B cell (primary cell): ENCODE data around the gene CYP27B1. TPM values are rescaled to one million over a fixed set of nuclear protein-coding genes. Genes with fewer than 3 reads are reported as not detected.
A peak's percentile ranks its signal among the peaks of the same experiment; 100 is the strongest.

Experiments used
- ATAC-seq: fragments of 200-7000 bp; cut with Tn5 transposase; one replicate; pipeline ENCODE4 v1.10.0; 2021; ENCODE audit warnings: low read depth, mild to moderate bottlenecking, moderate number of reproducible peaks, moderate library complexity
- CTCF ChIA-PET: fragments of 350-600 bp; sonication (Branson Sonifier 250); formaldehyde crosslinking; loops from one replicate; lab custom pipeline; 2021; ENCODE audit warnings: antibody characterized with exemption, inconsistent platforms; lab: Charles Lee
- POLR2A ChIA-PET: fragments of 350-600 bp; sonication (Branson Sonifier 250); formaldehyde crosslinking; loops from one replicate; lab custom pipeline; 2021; ENCODE audit warnings: antibody characterized with exemption; lab: Charles Lee
- DNase-seq: peaks from one replicate; pipeline ENCODE4 v3.0.0; 2013
- H2AFZ ChIP-seq: 2 replicates; pipeline ENCODE4 v1.6.1; 2012; ENCODE audit warnings: mild to moderate bottlenecking, low read depth, low read length; ENCODE audit not compliant: insufficient read depth, poor library complexity, severe bottlenecking
- H3K27ac ChIP-seq, 2 donors: 1 replicate in 1 of 2; 2 replicates in 1 of 2; pipeline ENCODE4 v1.5.1; 2012 to 2013; ENCODE audit warnings: low read length in 2 of 2, mild to moderate bottlenecking in 2 of 2, moderate library complexity in 1 of 2
- H3K27me3 ChIP-seq, 4 experiments: fragments of 200-600 bp in 1 of 4; sonication (generic) in 1 of 4; replicated peaks in 1 of 4; 1 replicate in 2 of 4; 2 replicates in 2 of 4; pipeline versions ENCODE4 v1.6.1 to v1.7.0; 2013 to 2016; ENCODE audit warnings: low read length in 3 of 4, mild to moderate bottlenecking in 2 of 4, mixed read lengths in 1 of 4, moderate library complexity in 1 of 4; ENCODE audit not compliant: insufficient read depth in 4 of 4, control insufficient read depth in 3 of 4; ENCODE audit errors: control extremely low read depth in 1 of 4
- H3K36me3 ChIP-seq, 2 experiments: replicated peaks in 1 of 2; 1 replicate in 1 of 2; 2 replicates in 1 of 2; pipeline versions ENCODE4 v1.6.1 to v1.7.1; 2013; ENCODE audit warnings: low read length in 1 of 2; ENCODE audit not compliant: insufficient read depth in 2 of 2, control insufficient read depth in 1 of 2; ENCODE audit errors: control extremely low read depth in 1 of 2, extremely low read depth in 1 of 2
- H3K4me1 ChIP-seq, 2 donors: fragments of 200-600 bp in 1 of 2; sonication (generic) in 1 of 2; 1 replicate in 1 of 2; 2 replicates in 1 of 2; pipeline versions ENCODE4 v1.5.1 to v1.6.1; 2013 to 2017; ENCODE audit warnings: low read length in 2 of 2; ENCODE audit not compliant: control insufficient read depth in 2 of 2, insufficient read depth in 2 of 2
- H3K4me2 ChIP-seq: replicated peaks from 2 replicates; pipeline ENCODE3; 2012; ENCODE audit warnings: mild to moderate bottlenecking, low read depth, low read length; ENCODE audit not compliant: poor library complexity, severe bottlenecking
- H3K4me3 ChIP-seq, 5 experiments: fragments of 200-600 bp in 1 of 5; sonication (generic) in 1 of 5; 1 replicate in 3 of 5; 2 replicates in 2 of 5; pipeline versions ENCODE4 v1.5.1 to v1.7.0; 2011 to 2016; ENCODE audit warnings: low read length in 4 of 5, mild to moderate bottlenecking in 4 of 5, low read depth in 2 of 5, control low read depth in 1 of 5, moderate library complexity in 1 of 5; ENCODE audit not compliant: insufficient read depth in 1 of 5; ENCODE audit errors: control extremely low read depth in 1 of 5, extremely low read depth in 1 of 5
- H3K79me2 ChIP-seq: fragments of 200-600 bp; sonication (generic); one replicate; pipeline ENCODE4 v1.6.0; 2016; ENCODE audit warnings: low read length; ENCODE audit not compliant: control insufficient read depth, insufficient read depth
- H3K9ac ChIP-seq: fragments of 200-600 bp; sonication (generic); 2 replicates; pipeline ENCODE4 v1.6.1; 2017; ENCODE audit warnings: mild to moderate bottlenecking, low read length, moderate library complexity
- H3K9me3 ChIP-seq, 3 donors: one replicate each; pipeline versions ENCODE4 v1.6.1 to v1.7.1; 2013; ENCODE audit warnings: low read length in 2 of 3; ENCODE audit not compliant: control insufficient read depth in 2 of 3, insufficient read depth in 1 of 3; ENCODE audit errors: control extremely low read depth in 1 of 3
- H4K20me1 ChIP-seq: 2 replicates; pipeline ENCODE4 v1.6.0; 2012; ENCODE audit warnings: mild to moderate bottlenecking, low read length; ENCODE audit not compliant: insufficient read depth, control insufficient read depth, poor library complexity, severe bottlenecking
- H3K27ac Mint-ChIP-seq: one replicate; pipeline ENCODE4 v1.8.0; 2021; ENCODE audit warnings: mixed read lengths
- H3K27me3 Mint-ChIP-seq: one replicate; pipeline ENCODE4 v1.8.0; 2021; ENCODE audit warnings: mixed read lengths
- H3K4me1 Mint-ChIP-seq: one replicate; pipeline ENCODE4 v1.8.0; 2021; ENCODE audit warnings: mixed read lengths
- H3K4me3 Mint-ChIP-seq: one replicate; pipeline ENCODE4 v1.8.0; 2021; ENCODE audit warnings: mixed read lengths
- H3K9me3 Mint-ChIP-seq: one replicate; pipeline ENCODE4 v1.8.0; 2022; ENCODE audit warnings: mixed read lengths; ENCODE audit not compliant: insufficient read depth
- CTCF ChIP-seq: fragments of 200-600 bp; IDR thresholded peaks from one replicate; pipeline ENCODE4 v1.8.0; 2022; ENCODE audit warnings: antibody characterized with exemption, mild to moderate bottlenecking
- EZH2 ChIP-seq: IDR thresholded peaks from 2 replicates; pipeline ENCODE4 v1.6.1; 2012; ENCODE audit warnings: borderline replicate concordance, low read depth, mild to moderate bottlenecking, moderate library complexity, low read length; ENCODE audit not compliant: insufficient read depth, poor library complexity, severe bottlenecking
- WGBS: methylation state at CpG from one replicate; pipeline ENCODE4 v1.1.5; 2013; ENCODE audit warnings: missing lambda C conversion rate; ENCODE audit not compliant: insufficient coverage; 5-methylcytosine and 5-hydroxymethylcytosine counted together
- intact Hi-C: fragments of 100-400 bp; cut with micrococcal nuclease; formaldehyde crosslinking; loops from one replicate; pipeline ENCODE4 v1.10.0; 2022
- polyA plus RNA-seq: library from polyadenylated mRNA; depleted of rRNA; stranded (reverse); fragments of >200 nt; gene quantifications from 2 replicates; pipeline ENCODE4 v1.2.3, GENCODE V29; 2012
- total RNA-seq, 2 donors: library from RNA; stranded (reverse); fragments of 120-200 nt in 1 of 2; gene quantifications; 1 replicate in 1 of 2; 2 replicates in 1 of 2; pipeline versions ENCODE4 v1.2.3 to v1.2.4, GENCODE V29; 2013 to 2022

The CYP27B1 gene
- total and polyA plus RNA-seq, 2 donors (not counting 1 experiment from before 2014, with no cell fraction given): 0.66 to 0.79 TPM

- peaks cover 0 to 38% (median 26%) of the 10 kb centered on the region in 4 experiments for H3K27me3 ChIP-seq
- peak overlapping the region; percentile 87 for H3K4me2 ChIP-seq
- intact Hi-C loops: loop anchor here (1.0 kb wide), 1 partner anchor 9 kb away; no protein-coding TSS in a partner anchor
- no peak overlapping the region for H3K27ac ChIP-seq
- ChIA-PET POLR2A (interaction anchor here (1.1 kb wide), 1 partner anchor 9 kb away, joined by 4 read pairs; no protein-coding TSS in a partner anchor), CTCF (interaction anchor here (0.5 to 3.0 kb wide), 6 partner anchors 9 to 140 kb away, joined by 3 to 37 read pairs (median 4); no protein-coding TSS in a partner anchor)
- H2AFZ ChIP-seq: peak overlapping the region; percentile 77
- Mint-ChIP-seq H3K27ac (no peak overlapping the region), H3K4me3 (peak overlapping the region; percentile 93), H3K27me3 (peaks cover 24% of the 10 kb centered on the region), H3K4me1 (peaks cover 32% of the 10 kb centered on the region), H3K9me3 (no peaks in the 10 kb centered on the region)
- H3K9me3 ChIP-seq: peaks cover 0 to 13% (median 0%) of the 10 kb centered on the region in 3 donors
- peaks cover 0 to 12% of the 10 kb centered on the region in 2 experiments for H3K36me3 ChIP-seq
- H3K4me1 ChIP-seq: peaks cover 29 to 32% of the 10 kb centered on the region in 2 donors
- H3K9ac ChIP-seq: peak overlapping the region; percentile 64
- peaks cover 38% of the 10 kb centered on the region for H3K79me2 ChIP-seq
- peak overlapping the region; percentile 22 to 63 (median 58) for H3K4me3 ChIP-seq
- H4K20me1 ChIP-seq: peaks cover 38% of the 10 kb centered on the region
- 1% methylated on average over 59 of the region's 60 CpGs for WGBS
- peak; percentile 57 for TF ChIP-seq CTCF
- peak; percentile 98 for TF ChIP-seq EZH2
- DNase-seq (peak; percentile 68), ATAC-seq (peak; percentile 78)
Measured at GRCh38 chr12:57765003-57765697, 1.7 kb downstream of the CYP27B1 start.

GRCh38 chr12:57764662-57765002 lies 2.2 kb downstream of the CYP27B1 start:
- no peak for DNase-seq
- ChIA-PET CTCF (interaction anchor here (1.0 to 2.6 kb wide), 2 partner anchors 9 to 141 kb away, joined by 3 to 13 read pairs; no protein-coding TSS in a partner anchor), POLR2A (no interaction called here)
- WGBS: 20% methylated on average over 17 of the region's 17 CpGs
- peaks cover 32 to 35% of the 10 kb centered on the region in 2 donors for H3K4me1 ChIP-seq
- TF ChIP-seq CTCF: no peak
- TF ChIP-seq EZH2: no peak
- ATAC-seq: peak; percentile 4
- peaks cover 0 to 13% (median 0%) of the 10 kb centered on the region in 3 donors for H3K9me3 ChIP-seq
- Mint-ChIP-seq H3K4me1 (peaks cover 37% of the 10 kb centered on the region), H3K27me3 (peaks cover 24% of the 10 kb centered on the region), H3K27ac (no peak overlapping the region), H3K9me3 (no peaks in the 10 kb centered on the region), H3K4me3 (peak overlapping the region; percentile 93)
- H3K9ac ChIP-seq: peak overlapping the region; percentile 64
- peak overlapping the region; percentile 87 for H3K4me2 ChIP-seq
- peak overlapping the region; percentile 77 for H2AFZ ChIP-seq
- H3K4me3 ChIP-seq: peak overlapping the region; percentile 22 to 63 (median 58)
- peaks cover 0 to 38% (median 26%) of the 10 kb centered on the region in 4 experiments for H3K27me3 ChIP-seq
- peaks cover 43% of the 10 kb centered on the region for H3K79me2 ChIP-seq
- intact Hi-C loops: loop anchor here (1.0 kb wide), 1 partner anchor 8 kb away; no protein-coding TSS in a partner anchor
- peaks cover 0 to 15% of the 10 kb centered on the region in 2 experiments for H3K36me3 ChIP-seq
- H4K20me1 ChIP-seq: peaks cover 43% of the 10 kb centered on the region
- H3K27ac ChIP-seq: no peak overlapping the region
